GM18870 (cell line): Measurements from ENCODE around the gene PSMB9.

ENCODE experiments used
- ATAC-seq: cut with Tn5 transposase; IDR thresholded peaks from one replicate; pipeline ENCODE4 v1.9.1; 2021; ENCODE audit warnings: moderate library complexity; ENCODE audit not compliant: unreplicated experiment

Gene PSMB9

GRCh38 chr6:32894085-32895005 lies 40.4 kb downstream of the PSMB9 start:
- peak; percentile 91 for ATAC-seq

GRCh38 chr6:32895006-32895345 lies 41.0 kb downstream of the PSMB9 start:
- ATAC-seq = no peak

GRCh38 chr6:32903952-32904351 lies 50.0 kb downstream of the PSMB9 start:
- ATAC-seq = no peak

- ATAC-seq = no peak
Measured at GRCh38 chr6:32905078-32905477, 51.1 kb downstream of the PSMB9 start.

- ATAC-seq = no peak
Measured at GRCh38 chr6:32906539-32906938, 52.5 kb downstream of the PSMB9 start.

- no peak for ATAC-seq
Measured at GRCh38 chr6:32908897-32909296, 54.9 kb downstream of the PSMB9 start.
